DOHH2 (cell line): ENCODE results near the gene PREPL.

Source experiments
- H3F3A ChIP-seq: fragments of 200-600 bp; sonication (generic), shearing (Covaris generic); 2 replicates; pipeline ENCODE4 v1.6.0; 2016; ENCODE audit warnings: antibody characterized with exemption, mild to moderate bottlenecking; ENCODE audit not compliant: control insufficient read depth, insufficient read depth
- H3K27ac ChIP-seq: fragments of 200-600 bp; sonication (generic); 2 replicates; pipeline ENCODE4 v1.5.1; 2014; ENCODE audit warnings: low read depth, mild to moderate bottlenecking, low read length, moderate library complexity
- H3K27me3 ChIP-seq: fragments of 200-600 bp; sonication (generic); 2 replicates; pipeline ENCODE4 v1.6.1; 2014; ENCODE audit warnings: mild to moderate bottlenecking, low read length, mixed read lengths; ENCODE audit not compliant: control insufficient read depth
- H3K36me3 ChIP-seq: fragments of 200-600 bp; sonication (generic); 2 replicates; pipeline ENCODE4 v1.6.1; 2014; ENCODE audit warnings: mild to moderate bottlenecking, low read length, moderate library complexity, mixed read lengths; ENCODE audit not compliant: control insufficient read depth
- H3K4me1 ChIP-seq: fragments of 200-600 bp; sonication (generic); 2 replicates; pipeline ENCODE4 v1.6.1; 2014; ENCODE audit warnings: mild to moderate bottlenecking, low read length, mixed read lengths; ENCODE audit not compliant: control insufficient read depth
- H3K4me2 ChIP-seq: fragments of 200-600 bp; sonication (generic); 2 replicates; pipeline ENCODE4 v1.6.0; 2014; ENCODE audit warnings: mild to moderate bottlenecking, low read length, moderate library complexity
- H3K4me3 ChIP-seq: fragments of 200-600 bp; sonication (generic); 2 replicates; pipeline ENCODE4 v1.5.1; 2014; ENCODE audit warnings: mild to moderate bottlenecking, low read length, mixed read lengths
- H3K79me2 ChIP-seq: fragments of 200-600 bp; sonication (generic); 2 replicates; pipeline ENCODE4 v1.6.1; 2014; ENCODE audit warnings: mild to moderate bottlenecking, low read length, mixed read lengths; ENCODE audit not compliant: control insufficient read depth
- H3K9me2 ChIP-seq: fragments of 200-600 bp; sonication (generic); replicated peaks from 2 replicates; pipeline ENCODE4 v1.6.1; 2014; ENCODE audit warnings: mild to moderate bottlenecking, low read length, mixed read lengths; ENCODE audit not compliant: control insufficient read depth
- H3K9me3 ChIP-seq: fragments of 200-600 bp; sonication (generic); 2 replicates; pipeline ENCODE4 v1.6.1; 2014; ENCODE audit warnings: antibody characterized with exemption, low read length, mixed read lengths; ENCODE audit not compliant: control insufficient read depth, insufficient read depth
- H4K20me1 ChIP-seq: fragments of 200-600 bp; sonication (generic); 2 replicates; pipeline ENCODE4 v1.6.0; 2014; ENCODE audit warnings: low read depth, mild to moderate bottlenecking, antibody characterized with exemption, low read length, moderate library complexity; ENCODE audit not compliant: control insufficient read depth, insufficient read depth
- EZH2phosphoT487 ChIP-seq: fragments of 200-600 bp; sonication (generic); IDR thresholded peaks from 2 replicates; pipeline ENCODE4 v1.6.1; 2017; ENCODE audit warnings: borderline replicate concordance, mild to moderate bottlenecking, antibody characterized with exemption, low read length, moderate library complexity, mixed read lengths
- TF ChIP-seq, protein P1 (sequence below): fragments of 200-600 bp; sonication (generic); IDR thresholded peaks from one replicate; pipeline ENCODE4 v1.5.1; 2014; ENCODE audit warnings: antibody characterized with exemption, mild to moderate bottlenecking, low read depth, low read length; ENCODE audit not compliant: poor library complexity, severe bottlenecking

Gene PREPL

GRCh38 chr2:44283116-44283666, 78.1 kb downstream of the PREPL start:
- peaks cover 18% of the 10 kb centered on the region for H3K27me3 ChIP-seq

DNA sequence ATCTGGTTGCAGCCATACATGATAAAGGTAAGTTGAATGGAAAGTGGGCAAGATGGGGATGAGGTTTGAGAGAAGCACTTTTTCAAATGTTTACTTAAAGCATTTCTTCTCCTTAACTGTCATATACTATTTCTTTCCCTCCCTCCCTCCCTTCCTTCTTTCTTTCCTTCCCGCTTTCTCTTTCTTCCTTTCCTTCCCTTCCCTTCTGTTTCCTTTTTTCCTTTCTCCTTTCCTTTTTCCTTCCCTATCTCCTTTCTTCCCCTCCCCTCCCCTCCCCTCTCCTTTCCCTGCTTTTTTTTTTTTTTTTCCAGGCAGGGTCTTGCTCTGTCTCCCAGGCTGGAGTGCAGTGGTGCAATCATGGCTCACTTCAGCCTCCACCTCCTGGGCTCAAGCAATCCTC, 80.4 kb downstream of the PREPL start:
- Histone ChIP-seq H3K9me3 (no peaks in the 10 kb centered on the region), H3K27ac (no peak overlapping the region), H3K4me1 (peaks cover 4% of the 10 kb centered on the region; the same call in 1 of the 2 replicates), H3K4me3 (no peak overlapping the region), H3K27me3 (peaks cover 3% of the 10 kb centered on the region; the same call in 1 of the 2 replicates), H3K36me3 (no peaks in the 10 kb centered on the region), H3K9me2 (no peaks in the 10 kb centered on the region), H3F3A (no peaks in the 10 kb centered on the region), H3K4me2 (no peak overlapping the region), H3K79me2 (no peaks in the 10 kb centered on the region), H4K20me1 (no peaks in the 10 kb centered on the region)
- TF ChIP-seq, protein P1, sequence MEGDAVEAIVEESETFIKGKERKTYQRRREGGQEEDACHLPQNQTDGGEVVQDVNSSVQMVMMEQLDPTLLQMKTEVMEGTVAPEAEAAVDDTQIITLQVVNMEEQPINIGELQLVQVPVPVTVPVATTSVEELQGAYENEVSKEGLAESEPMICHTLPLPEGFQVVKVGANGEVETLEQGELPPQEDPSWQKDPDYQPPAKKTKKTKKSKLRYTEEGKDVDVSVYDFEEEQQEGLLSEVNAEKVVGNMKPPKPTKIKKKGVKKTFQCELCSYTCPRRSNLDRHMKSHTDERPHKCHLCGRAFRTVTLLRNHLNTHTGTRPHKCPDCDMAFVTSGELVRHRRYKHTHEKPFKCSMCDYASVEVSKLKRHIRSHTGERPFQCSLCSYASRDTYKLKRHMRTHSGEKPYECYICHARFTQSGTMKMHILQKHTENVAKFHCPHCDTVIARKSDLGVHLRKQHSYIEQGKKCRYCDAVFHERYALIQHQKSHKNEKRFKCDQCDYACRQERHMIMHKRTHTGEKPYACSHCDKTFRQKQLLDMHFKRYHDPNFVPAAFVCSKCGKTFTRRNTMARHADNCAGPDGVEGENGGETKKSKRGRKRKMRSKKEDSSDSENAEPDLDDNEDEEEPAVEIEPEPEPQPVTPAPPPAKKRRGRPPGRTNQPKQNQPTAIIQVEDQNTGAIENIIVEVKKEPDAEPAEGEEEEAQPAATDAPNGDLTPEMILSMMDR: no peak
- TF ChIP-seq EZH2phosphoT487: no peak

More at GRCh38 chr2:44283116-44283666, 78.1 kb downstream of the PREPL start:
- H3K9me3 ChIP-seq: no peaks in the 10 kb centered on the region
- H4K20me1 ChIP-seq: no peaks in the 10 kb centered on the region
- TF ChIP-seq, protein P1: no peak
- TF ChIP-seq EZH2phosphoT487: no peak
- H3K79me2 ChIP-seq: no peaks in the 10 kb centered on the region
- H3K4me2 ChIP-seq: no peak overlapping the region
- no peak overlapping the region for H3K4me3 ChIP-seq
- no peak overlapping the region for H3K27ac ChIP-seq
- no peaks in the 10 kb centered on the region for H3K36me3 ChIP-seq
- H3K9me2 ChIP-seq: no peaks in the 10 kb centered on the region
- H3F3A ChIP-seq: no peaks in the 10 kb centered on the region
- peaks cover 4% of the 10 kb centered on the region; the same call in 1 of the 2 replicates for H3K4me1 ChIP-seq

GRCh38 chr2:44277541-44277940, 83.8 kb downstream of the PREPL start:
- Histone ChIP-seq H3K27me3 (no peaks in the 10 kb centered on the region), H3F3A (no peaks in the 10 kb centered on the region), H3K36me3 (no peaks in the 10 kb centered on the region), H3K79me2 (no peaks in the 10 kb centered on the region), H3K4me2 (no peak overlapping the region), H3K9me2 (no peaks in the 10 kb centered on the region), H3K9me3 (no peaks in the 10 kb centered on the region), H3K4me3 (no peak overlapping the region), H3K4me1 (no peaks in the 10 kb centered on the region), H3K27ac (no peak overlapping the region), H4K20me1 (no peaks in the 10 kb centered on the region)
- no peak for TF ChIP-seq EZH2phosphoT487
- TF ChIP-seq, protein P1: no peak

GRCh38 chr2:44275927-44276303, 85.4 kb downstream of the PREPL start:
- no peak overlapping the region for H3K4me2 ChIP-seq
- H3K9me3 ChIP-seq: no peaks in the 10 kb centered on the region
- no peaks in the 10 kb centered on the region for H3K4me1 ChIP-seq
- no peaks in the 10 kb centered on the region for H4K20me1 ChIP-seq
- H3K9me2 ChIP-seq: no peaks in the 10 kb centered on the region
- H3F3A ChIP-seq: no peaks in the 10 kb centered on the region
- no peaks in the 10 kb centered on the region for H3K27me3 ChIP-seq
- H3K79me2 ChIP-seq: no peaks in the 10 kb centered on the region
- no peaks in the 10 kb centered on the region for H3K36me3 ChIP-seq
- no peak overlapping the region for H3K4me3 ChIP-seq
- H3K27ac ChIP-seq: no peak overlapping the region
- TF ChIP-seq, protein P1: no peak
- TF ChIP-seq EZH2phosphoT487: no peak
